OCI-LY3 (cell line): ENCODE results near the gene TAS2R5.

Experiments
- H2AFZ ChIP-seq: fragments of 200-600, 300-600 bp; shearing (Covaris generic); 2 replicates; pipeline ENCODE4 v1.6.0; 2014; ENCODE audit warnings: antibody characterized with exemption, low read depth, low read length
- H3K27ac ChIP-seq: fragments of 200-600, 300-600 bp; sonication (generic); 2 replicates; pipeline ENCODE4 v1.5.1; 2014; ENCODE audit warnings: mild to moderate bottlenecking, low read length, moderate library complexity, mixed read lengths
- H3K27me3 ChIP-seq: fragments of 200-600, 300-600 bp; sonication (generic); 2 replicates; pipeline ENCODE4 v1.6.1; 2014; ENCODE audit warnings: low read depth, low read length, mixed read lengths
- H3K36me3 ChIP-seq: fragments of 200-600, 300-600 bp; sonication (generic); replicated peaks from 2 replicates; pipeline ENCODE3; 2014; ENCODE audit warnings: low read depth, low read length, mixed read lengths
- H3K4me1 ChIP-seq: fragments of 300-600, 200-600 bp; sonication (generic); 2 replicates; pipeline ENCODE4 v1.6.1; 2014; ENCODE audit warnings: low read length, mixed read lengths
- H3K4me2 ChIP-seq: fragments of 200-600, 300-600 bp; sonication (generic); 2 replicates; pipeline ENCODE4 v1.6.1; 2014; ENCODE audit warnings: low read length, mixed read lengths
- H3K4me3 ChIP-seq: fragments of 300-600, 200-600 bp; sonication (generic); 2 replicates; pipeline ENCODE4 v1.5.1; 2014; ENCODE audit warnings: antibody characterized with exemption, mild to moderate bottlenecking, low read length, moderate library complexity
- H3K79me2 ChIP-seq: fragments of 300-600, 200-600 bp; shearing (Covaris generic); 2 replicates; pipeline ENCODE4 v1.6.1; 2014; ENCODE audit warnings: mild to moderate bottlenecking, low read length, mixed read lengths
- H3K9ac ChIP-seq: fragments of 300-600, 200-600 bp; shearing (Covaris generic); 2 replicates; pipeline ENCODE4 v1.6.0; 2014; ENCODE audit warnings: mild to moderate bottlenecking, low read length, moderate library complexity
- H3K9me3 ChIP-seq: fragments of 200-600, 300-600 bp; shearing (Covaris generic); 2 replicates; pipeline ENCODE4 v1.6.1; 2014; ENCODE audit warnings: low read length, mixed read lengths; ENCODE audit not compliant: insufficient read depth
- H4K20me1 ChIP-seq: fragments of 200-600, 300-600 bp; sonication (generic); 2 replicates; pipeline ENCODE4 v1.6.1; 2016; ENCODE audit warnings: low read length, mixed read lengths; ENCODE audit not compliant: insufficient read depth
- CTCF ChIP-seq: fragments of 200-600, 300-600 bp; sonication (generic); IDR thresholded peaks from 2 replicates; pipeline ENCODE4 v1.5.1; 2014; ENCODE audit warnings: antibody characterized with exemption, low read length, low read depth
- EZH2phosphoT487 ChIP-seq: fragments of 200-600 bp; shearing (Covaris generic); IDR thresholded peaks from 2 replicates; pipeline ENCODE4 v1.6.1; 2018; ENCODE audit warnings: antibody characterized with exemption, mixed run types, low read depth

The TAS2R5 gene

GRCh38 chr7:141837683-141838082 lies 47.7 kb downstream of the TAS2R5 start:
- Histone ChIP-seq H3K79me2 (no peaks in the 10 kb centered on the region), H3K36me3 (no peaks in the 10 kb centered on the region), H4K20me1 (no peaks in the 10 kb centered on the region), H3K27ac (no peak overlapping the region), H3K4me2 (no peak overlapping the region), H3K4me3 (no peak overlapping the region), H3K4me1 (no peaks in the 10 kb centered on the region), H2AFZ (no peak overlapping the region), H3K9me3 (no peaks in the 10 kb centered on the region), H3K27me3 (no peaks in the 10 kb centered on the region), H3K9ac (no peak overlapping the region)
- TF ChIP-seq EZH2phosphoT487 (no peak), CTCF (no peak)

- Histone ChIP-seq H4K20me1 (no peaks in the 10 kb centered on the region), H3K9me3 (no peaks in the 10 kb centered on the region), H3K79me2 (no peaks in the 10 kb centered on the region), H3K27ac (no peak overlapping the region), H3K4me1 (no peaks in the 10 kb centered on the region), H3K36me3 (no peaks in the 10 kb centered on the region), H2AFZ (no peak overlapping the region), H3K9ac (no peak overlapping the region), H3K27me3 (no peaks in the 10 kb centered on the region), H3K4me2 (no peak overlapping the region), H3K4me3 (no peak overlapping the region)
- no peak for TF ChIP-seq EZH2phosphoT487
- no peak for TF ChIP-seq CTCF
These were observed 48.6 kb downstream of the TAS2R5 start for GRCh38 chr7:141838581-141838980.

- H3K36me3 ChIP-seq, result no peaks in the 10 kb centered on the region
- H4K20me1 ChIP-seq, result no peaks in the 10 kb centered on the region
- H2AFZ ChIP-seq, result no peak overlapping the region
- H3K4me3 ChIP-seq, result no peak overlapping the region
- TF ChIP-seq EZH2phosphoT487 (no peak), CTCF (no peak)
- no peaks in the 10 kb centered on the region for H3K79me2 ChIP-seq
- H3K27me3 ChIP-seq, result no peaks in the 10 kb centered on the region
- no peaks in the 10 kb centered on the region for H3K9me3 ChIP-seq
- no peaks in the 10 kb centered on the region for H3K4me1 ChIP-seq
- H3K9ac ChIP-seq, result no peak overlapping the region
- H3K27ac ChIP-seq, result no peak overlapping the region
- no peak overlapping the region for H3K4me2 ChIP-seq
These were observed 49.2 kb downstream of the TAS2R5 start for GRCh38 chr7:141839256-141839655.

GRCh38 chr7:141840708-141841107 lies 50.7 kb downstream of the TAS2R5 start:
- no peaks in the 10 kb centered on the region for H3K36me3 ChIP-seq
- no peaks in the 10 kb centered on the region for H4K20me1 ChIP-seq
- no peak overlapping the region for H3K27ac ChIP-seq
- no peak overlapping the region for H3K4me3 ChIP-seq
- H3K9ac ChIP-seq, result no peak overlapping the region
- no peaks in the 10 kb centered on the region for H3K27me3 ChIP-seq
- TF ChIP-seq CTCF (no peak), EZH2phosphoT487 (no peak)
- H3K79me2 ChIP-seq, result no peaks in the 10 kb centered on the region
- H3K9me3 ChIP-seq, result no peaks in the 10 kb centered on the region
- no peak overlapping the region for H2AFZ ChIP-seq
- H3K4me2 ChIP-seq, result no peak overlapping the region
- no peaks in the 10 kb centered on the region for H3K4me1 ChIP-seq
